BJ (cell line): Measurements from ENCODE around the gene ESF1. TPM values are rescaled to one million over a fixed set of nuclear protein-coding genes. Genes with fewer than 3 reads are reported as not detected.

Experiments used
- CTCF ChIA-PET: fragments of 350-600 bp; formaldehyde crosslinking; extraction: SDS; loops from one replicate; lab custom pipeline; 2021; ENCODE audit warnings: antibody characterized with exemption, inconsistent platforms; lab: Yijun Ruan, JAX
- POLR2A ChIA-PET: fragments of 300-600 bp; sonication (Branson Sonifier 250); formaldehyde crosslinking; extraction: SDS; loops from one replicate; lab custom pipeline; 2021; ENCODE audit warnings: antibody characterized with exemption; lab: Charles Lee
- DNase-seq: peaks from one replicate; pipeline ENCODE4 v3.0.0-alpha.2; 2011; ENCODE audit warnings: low read depth
- H3K27me3 ChIP-seq: 2 replicates; pipeline ENCODE4 v1.6.0; 2011; ENCODE audit warnings: low read length; ENCODE audit not compliant: control insufficient read depth, insufficient read depth
- H3K36me3 ChIP-seq: 2 replicates; pipeline ENCODE4 v1.5.1; 2011; ENCODE audit warnings: low read length; ENCODE audit not compliant: control insufficient read depth, insufficient read depth
- H3K4me3 ChIP-seq: 2 replicates; pipeline ENCODE4 v1.5.1; 2011; ENCODE audit warnings: low read depth, mild to moderate bottlenecking, control low read depth, low read length
- CTCF ChIP-seq: IDR thresholded peaks from 2 replicates; pipeline ENCODE4 v1.5.1; 2011; ENCODE audit warnings: low read depth, mild to moderate bottlenecking, control low read depth, inconsistent platforms, low read length, moderate library complexity; ENCODE audit not compliant: insufficient read depth
- polyA plus RNA-seq: library from polyadenylated mRNA; depleted of rRNA; stranded (reverse); fragments of >200 nt; gene quantifications from 2 replicates; pipeline ENCODE4 v1.2.3, GENCODE V29; 2011; rRNA removed

The ESF1 gene
- polyA plus RNA-seq, 1 experiment = 0.76 TPM

- CTCF ChIA-PET = no interaction called here
- POLR2A ChIA-PET = no interaction called here
- H3K36me3 ChIP-seq = no peaks in the 10 kb centered on the region
- no peak for TF ChIP-seq CTCF
- H3K4me3 ChIP-seq = no peak overlapping the region
- no peaks in the 10 kb centered on the region for H3K27me3 ChIP-seq
- DNase-seq = no peak
Observed at GRCh38 chr20:13672690-13673089, 112.0 kb downstream of the ESF1 start.

- ChIA-PET CTCF (no interaction called here), POLR2A (no interaction called here)
- no peak overlapping the region for H3K4me3 ChIP-seq
- H3K27me3 ChIP-seq = no peaks in the 10 kb centered on the region
- peak; percentile 18 for DNase-seq
- TF ChIP-seq CTCF = no peak
- H3K36me3 ChIP-seq = no peaks in the 10 kb centered on the region
Observed at GRCh38 chr20:13671916-13672378, 112.8 kb downstream of the ESF1 start.

- no peak for TF ChIP-seq CTCF
- Histone ChIP-seq H3K4me3 (no peak overlapping the region), H3K27me3 (no peaks in the 10 kb centered on the region), H3K36me3 (no peaks in the 10 kb centered on the region)
- CTCF ChIA-PET = no interaction called here
- POLR2A ChIA-PET = no interaction called here
- DNase-seq = no peak
Observed at GRCh38 chr20:13671512-13671911, 113.2 kb downstream of the ESF1 start.

GRCh38 chr20:13670160-13670559, 114.6 kb downstream of the ESF1 start:
- H3K27me3 ChIP-seq = no peaks in the 10 kb centered on the region
- no peak overlapping the region for H3K4me3 ChIP-seq
- no peak for DNase-seq
- no peaks in the 10 kb centered on the region for H3K36me3 ChIP-seq
- ChIA-PET POLR2A (no interaction called here), CTCF (interaction anchor here (1.1 kb wide), 1 partner anchor 123 kb away, joined by 3 read pairs; no protein-coding TSS in a partner anchor)
- no peak for TF ChIP-seq CTCF

- ChIA-PET POLR2A (no interaction called here), CTCF (no interaction called here)
- TF ChIP-seq CTCF = no peak
- Histone ChIP-seq H3K4me3 (no peak overlapping the region), H3K36me3 (no peaks in the 10 kb centered on the region), H3K27me3 (no peaks in the 10 kb centered on the region)
- DNase-seq = no peak
Observed at GRCh38 chr20:13665709-13666395, 118.9 kb downstream of the ESF1 start.

Other genes with a start within 250 kb of the ESF1 start
- 5.4 and 7.2 TPM in 2 replicates for gene TASP1, start 146.0 kb downstream of the ESF1 start, polyA plus RNA-seq
- 6.3 and 16.1 TPM in 2 replicates for gene NDUFAF5, start 109 bp upstream of the ESF1 start, polyA plus RNA-seq
- gene SEL1L2, start 205.7 kb upstream of the ESF1 start, polyA plus RNA-seq = 0.38 and 0.86 TPM in 2 replicates
- gene MACROD2, start 210.6 kb upstream of the ESF1 start, polyA plus RNA-seq = 0.47 and 1.3 TPM in 2 replicates